Measurements from ENCODE around the gene IFT80. TPM values are rescaled to one million over a fixed set of nuclear protein-coding genes. Genes with fewer than 3 reads are reported as not detected.
A peak's percentile ranks its signal among the peaks of the same experiment; 100 is the strongest.

IFT80 gene
- total and polyA plus RNA-seq, 9 of the 15 experiments (the other 6 are each of a cell fraction or from before 2014, with no cell fraction given): 6.7 to 21.1 (median 16.4) TPM

DNA sequence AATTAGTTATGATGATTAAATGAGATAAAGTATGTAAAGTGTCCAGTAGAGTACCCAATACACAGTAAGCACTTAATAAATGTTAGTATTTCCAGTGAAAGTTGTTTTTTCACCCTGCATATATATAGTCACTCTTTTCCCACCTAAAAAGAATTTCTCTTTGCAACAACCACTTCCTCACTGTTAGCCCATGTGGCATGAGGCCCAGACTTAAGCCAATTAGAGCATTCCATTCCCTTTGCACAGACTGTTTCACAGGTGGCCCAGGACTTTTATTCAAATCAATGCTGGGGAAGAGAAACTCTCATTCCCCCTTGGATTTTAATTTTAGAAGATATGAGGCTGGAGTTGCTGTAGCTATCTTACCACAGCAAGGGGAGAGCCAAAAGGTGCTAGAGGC lies 3.7 kb downstream of the IFT80 start:
- in situ Hi-C loops (cut with MboI): no loop called here
- POLR2A ChIA-PET: interaction anchor here (0.6 to 0.7 kb wide), 2 partner anchors 55 to 171 kb away, joined by 3 read pairs; partner anchors contain the start of gene TRIM59
- peak; percentile 80 for TF ChIP-seq SPI1 (IDR thresholded peaks at IDR 0.05; ENCODE audit: borderline replicate concordance, low read depth, low read length)
- TF ChIP-seq, protein P1, sequence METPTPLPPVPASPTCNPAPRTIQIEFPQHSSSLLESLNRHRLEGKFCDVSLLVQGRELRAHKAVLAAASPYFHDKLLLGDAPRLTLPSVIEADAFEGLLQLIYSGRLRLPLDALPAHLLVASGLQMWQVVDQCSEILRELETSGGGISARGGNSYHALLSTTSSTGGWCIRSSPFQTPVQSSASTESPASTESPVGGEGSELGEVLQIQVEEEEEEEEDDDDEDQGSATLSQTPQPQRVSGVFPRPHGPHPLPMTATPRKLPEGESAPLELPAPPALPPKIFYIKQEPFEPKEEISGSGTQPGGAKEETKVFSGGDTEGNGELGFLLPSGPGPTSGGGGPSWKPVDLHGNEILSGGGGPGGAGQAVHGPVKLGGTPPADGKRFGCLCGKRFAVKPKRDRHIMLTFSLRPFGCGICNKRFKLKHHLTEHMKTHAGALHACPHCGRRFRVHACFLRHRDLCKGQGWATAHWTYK (CRISPR knock-in tag; IDR thresholded peaks at IDR 0.05): no peak
- peak; percentile 54; the same call in 1 of the 2 replicates for TF ChIP-seq L3MBTL2 (IDR thresholded peaks at IDR 0.05)
- TF ChIP-seq, protein P2, sequence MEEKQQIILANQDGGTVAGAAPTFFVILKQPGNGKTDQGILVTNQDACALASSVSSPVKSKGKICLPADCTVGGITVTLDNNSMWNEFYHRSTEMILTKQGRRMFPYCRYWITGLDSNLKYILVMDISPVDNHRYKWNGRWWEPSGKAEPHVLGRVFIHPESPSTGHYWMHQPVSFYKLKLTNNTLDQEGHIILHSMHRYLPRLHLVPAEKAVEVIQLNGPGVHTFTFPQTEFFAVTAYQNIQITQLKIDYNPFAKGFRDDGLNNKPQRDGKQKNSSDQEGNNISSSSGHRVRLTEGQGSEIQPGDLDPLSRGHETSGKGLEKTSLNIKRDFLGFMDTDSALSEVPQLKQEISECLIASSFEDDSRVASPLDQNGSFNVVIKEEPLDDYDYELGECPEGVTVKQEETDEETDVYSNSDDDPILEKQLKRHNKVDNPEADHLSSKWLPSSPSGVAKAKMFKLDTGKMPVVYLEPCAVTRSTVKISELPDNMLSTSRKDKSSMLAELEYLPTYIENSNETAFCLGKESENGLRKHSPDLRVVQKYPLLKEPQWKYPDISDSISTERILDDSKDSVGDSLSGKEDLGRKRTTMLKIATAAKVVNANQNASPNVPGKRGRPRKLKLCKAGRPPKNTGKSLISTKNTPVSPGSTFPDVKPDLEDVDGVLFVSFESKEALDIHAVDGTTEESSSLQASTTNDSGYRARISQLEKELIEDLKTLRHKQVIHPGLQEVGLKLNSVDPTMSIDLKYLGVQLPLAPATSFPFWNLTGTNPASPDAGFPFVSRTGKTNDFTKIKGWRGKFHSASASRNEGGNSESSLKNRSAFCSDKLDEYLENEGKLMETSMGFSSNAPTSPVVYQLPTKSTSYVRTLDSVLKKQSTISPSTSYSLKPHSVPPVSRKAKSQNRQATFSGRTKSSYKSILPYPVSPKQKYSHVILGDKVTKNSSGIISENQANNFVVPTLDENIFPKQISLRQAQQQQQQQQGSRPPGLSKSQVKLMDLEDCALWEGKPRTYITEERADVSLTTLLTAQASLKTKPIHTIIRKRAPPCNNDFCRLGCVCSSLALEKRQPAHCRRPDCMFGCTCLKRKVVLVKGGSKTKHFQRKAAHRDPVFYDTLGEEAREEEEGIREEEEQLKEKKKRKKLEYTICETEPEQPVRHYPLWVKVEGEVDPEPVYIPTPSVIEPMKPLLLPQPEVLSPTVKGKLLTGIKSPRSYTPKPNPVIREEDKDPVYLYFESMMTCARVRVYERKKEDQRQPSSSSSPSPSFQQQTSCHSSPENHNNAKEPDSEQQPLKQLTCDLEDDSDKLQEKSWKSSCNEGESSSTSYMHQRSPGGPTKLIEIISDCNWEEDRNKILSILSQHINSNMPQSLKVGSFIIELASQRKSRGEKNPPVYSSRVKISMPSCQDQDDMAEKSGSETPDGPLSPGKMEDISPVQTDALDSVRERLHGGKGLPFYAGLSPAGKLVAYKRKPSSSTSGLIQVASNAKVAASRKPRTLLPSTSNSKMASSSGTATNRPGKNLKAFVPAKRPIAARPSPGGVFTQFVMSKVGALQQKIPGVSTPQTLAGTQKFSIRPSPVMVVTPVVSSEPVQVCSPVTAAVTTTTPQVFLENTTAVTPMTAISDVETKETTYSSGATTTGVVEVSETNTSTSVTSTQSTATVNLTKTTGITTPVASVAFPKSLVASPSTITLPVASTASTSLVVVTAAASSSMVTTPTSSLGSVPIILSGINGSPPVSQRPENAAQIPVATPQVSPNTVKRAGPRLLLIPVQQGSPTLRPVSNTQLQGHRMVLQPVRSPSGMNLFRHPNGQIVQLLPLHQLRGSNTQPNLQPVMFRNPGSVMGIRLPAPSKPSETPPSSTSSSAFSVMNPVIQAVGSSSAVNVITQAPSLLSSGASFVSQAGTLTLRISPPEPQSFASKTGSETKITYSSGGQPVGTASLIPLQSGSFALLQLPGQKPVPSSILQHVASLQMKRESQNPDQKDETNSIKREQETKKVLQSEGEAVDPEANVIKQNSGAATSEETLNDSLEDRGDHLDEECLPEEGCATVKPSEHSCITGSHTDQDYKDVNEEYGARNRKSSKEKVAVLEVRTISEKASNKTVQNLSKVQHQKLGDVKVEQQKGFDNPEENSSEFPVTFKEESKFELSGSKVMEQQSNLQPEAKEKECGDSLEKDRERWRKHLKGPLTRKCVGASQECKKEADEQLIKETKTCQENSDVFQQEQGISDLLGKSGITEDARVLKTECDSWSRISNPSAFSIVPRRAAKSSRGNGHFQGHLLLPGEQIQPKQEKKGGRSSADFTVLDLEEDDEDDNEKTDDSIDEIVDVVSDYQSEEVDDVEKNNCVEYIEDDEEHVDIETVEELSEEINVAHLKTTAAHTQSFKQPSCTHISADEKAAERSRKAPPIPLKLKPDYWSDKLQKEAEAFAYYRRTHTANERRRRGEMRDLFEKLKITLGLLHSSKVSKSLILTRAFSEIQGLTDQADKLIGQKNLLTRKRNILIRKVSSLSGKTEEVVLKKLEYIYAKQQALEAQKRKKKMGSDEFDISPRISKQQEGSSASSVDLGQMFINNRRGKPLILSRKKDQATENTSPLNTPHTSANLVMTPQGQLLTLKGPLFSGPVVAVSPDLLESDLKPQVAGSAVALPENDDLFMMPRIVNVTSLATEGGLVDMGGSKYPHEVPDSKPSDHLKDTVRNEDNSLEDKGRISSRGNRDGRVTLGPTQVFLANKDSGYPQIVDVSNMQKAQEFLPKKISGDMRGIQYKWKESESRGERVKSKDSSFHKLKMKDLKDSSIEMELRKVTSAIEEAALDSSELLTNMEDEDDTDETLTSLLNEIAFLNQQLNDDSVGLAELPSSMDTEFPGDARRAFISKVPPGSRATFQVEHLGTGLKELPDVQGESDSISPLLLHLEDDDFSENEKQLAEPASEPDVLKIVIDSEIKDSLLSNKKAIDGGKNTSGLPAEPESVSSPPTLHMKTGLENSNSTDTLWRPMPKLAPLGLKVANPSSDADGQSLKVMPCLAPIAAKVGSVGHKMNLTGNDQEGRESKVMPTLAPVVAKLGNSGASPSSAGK (IDR thresholded peaks at IDR 0.05): 0 out of 2 replicates have a peak, but pooled peaks have one; percentile 18

More for the DNA sequence above, 3.7 kb downstream of the IFT80 start:
- CTCF ChIA-PET (ENCODE audit: low intra/inter-chr PET ratio): no interaction called here
- Histone ChIP-seq H3K4me1 (replicated peaks in 1 of 2; ENCODE audit: control insufficient read depth in 2 of 2, insufficient read depth in 2 of 2, low read length in 2 of 2) (peaks cover 9 to 33% of the 10 kb centered on the region in 2 experiments; a peak in 4 of 5 replicates), H3K9me3 (replicated peaks; ENCODE audit: control insufficient read depth, insufficient read depth, low read depth, low read length) (no peaks in the 10 kb centered on the region), H3K79me2 (ENCODE audit: control insufficient read depth, insufficient read depth, low read length) (peaks cover 56% of the 10 kb centered on the region), H3K9me1 (ENCODE audit: control insufficient read depth, insufficient read depth, low read length) (no peaks in the 10 kb centered on the region), H2AFZ (ENCODE audit: low read depth, low read length) (peak overlapping the region; percentile 64), H3K9ac (ENCODE audit: insufficient read depth in 1 of 2, low read depth in 2 of 2, low read length in 2 of 2) (peak overlapping the region in 1 of 2 experiments; percentile 58; a peak in 2 of 4 replicates), H3K4me2 (ENCODE audit: insufficient read depth, low read length) (peak overlapping the region; percentile 22; the same call in 1 of the 2 replicates), H3K27ac (ENCODE audit: extremely low read depth, low read depth, low read length) (peak overlapping the region; percentile 41), H4K20me1 (replicated peaks; ENCODE audit: control insufficient read depth, insufficient read depth, low read length) (peaks cover 5% of the 10 kb centered on the region; the same call in 1 of the 2 replicates), H3K4me3 (no peak overlapping the region), H3K27me3 (ENCODE audit: control insufficient read depth in 2 of 2, insufficient read depth in 2 of 2, low read length in 2 of 2) (no peaks in the 10 kb centered on the region), H3K36me3 (ENCODE audit: control insufficient read depth, insufficient read depth, low read length) (no peaks in the 10 kb centered on the region; the same call in 2 of the 3 replicates)
- ATAC-seq (peak; percentile 3; the same call in 1 of the 3 replicates), FAIRE-seq (peak; percentile 6), DNase-seq (ENCODE audit: extremely low read depth in 1 of 4, low spot score in 3 of 4) (peak in 2 of 4 experiments; percentile 26 to 33)
- intact Hi-C loops (cut with micrococcal nuclease): no loop called here
- BruUV-seq (replicated peaks): no TSS peak

Measured in K562 (cell line).